ENCODE measurements around the gene NEU3.
A peak's percentile ranks its signal among the peaks of the same experiment; 100 is the strongest.
"Not testable (repeated sequence)": the region's sequence is repeated elsewhere in the genome, so short reads cannot be mapped to it uniquely, and the experiment has no call there.

Gene NEU3
- long read RNA-seq, donor 1, partial matches to known transcripts: 0 of 1 reads
- long read RNA-seq, donor 1, other reads (novel, unspliced or antisense): 0 of 1 reads
- long read RNA-seq, donor 2: 0 reads
- long read RNA-seq, donor 3, partial matches to known transcripts: 0 of 1 reads
- long read RNA-seq, donor 3, other reads (novel, unspliced or antisense): 0 of 1 reads
- long read RNA-seq, donor 4: 0 reads
- long read RNA-seq, donor 5, full-length matches to known transcripts: 4 of 4 reads
- long read RNA-seq, donor 5, partial matches to known transcripts: 0 of 4 reads
- long read RNA-seq, donor 5, other reads (novel, unspliced or antisense): 0 of 4 reads
- long read RNA-seq, donor 6, full-length matches to known transcripts: 3 of 3 reads
- long read RNA-seq, donor 6, partial matches to known transcripts: 0 of 3 reads
- long read RNA-seq, donor 6, other reads (novel, unspliced or antisense): 0 of 3 reads
- long read RNA-seq, donor 7, full-length matches to known transcripts: 7 of 7 reads
- long read RNA-seq, donor 7, partial matches to known transcripts: 0 of 7 reads
- long read RNA-seq, donor 7, other reads (novel, unspliced or antisense): 0 of 7 reads
- long read RNA-seq, donor 8, full-length matches to known transcripts: 1 of 1 reads
- long read RNA-seq, donor 8, partial matches to known transcripts: 0 of 1 reads
- long read RNA-seq, donor 8, other reads (novel, unspliced or antisense): 0 of 1 reads

GRCh38 chr11:74988541-74989259 is at the start of gene NEU3:
Gene NEU3 (plus strand): TSS chr11:74988933. CDS start chr11:74989061, 128 bp downstream.
- peak; percentile 74 for DNase-seq

GRCh38 chr11:74941492-74941891 is 47.2 kb upstream of the NEU3 start:
- no peak for DNase-seq

- no peak for DNase-seq
Observed at GRCh38 chr11:74942073-74942759, 46.5 kb upstream of the NEU3 start.

GRCh38 chr11:74948546-74948897 is 40.2 kb upstream of the NEU3 start:
- no peak for DNase-seq

GRCh38 chr11:74948898-74949752 is 39.6 kb upstream of the NEU3 start, which contains the start of the genes SPCS2 and XRRA1:
Gene SPCS2 (plus strand): TSS chr11:74949266. CDS start chr11:74949286, 20 bp downstream.
Gene XRRA1 (minus strand): TSS chr11:74949091. CDS start chr11:74940878, 8,213 bp downstream.
- peak; percentile 88 for DNase-seq

GRCh38 chr11:74949753-74950137 is 39.0 kb upstream of the NEU3 start:
- no peak for DNase-seq

- no peak for DNase-seq
Observed at GRCh38 chr11:74950374-74950969, 38.3 kb upstream of the NEU3 start.

GRCh38 chr11:74951226-74951625 is 37.5 kb upstream of the NEU3 start:
- DNase-seq: no peak

GRCh38 chr11:74952752-74953151 is 36.0 kb upstream of the NEU3 start:
- no peak for DNase-seq

GRCh38 chr11:74953451-74953850 is 35.3 kb upstream of the NEU3 start:
- DNase-seq: no peak

- DNase-seq: no peak
Observed at GRCh38 chr11:74954199-74954598, 34.5 kb upstream of the NEU3 start.

- no peak for DNase-seq
Observed at GRCh38 chr11:74956397-74957015, 32.2 kb upstream of the NEU3 start.

- DNase-seq: no peak
Observed at GRCh38 chr11:74957937-74958629, 30.6 kb upstream of the NEU3 start.

GRCh38 chr11:74960128-74960527 is 28.6 kb upstream of the NEU3 start:
- DNase-seq: not testable (repeated sequence)

- no peak for DNase-seq
Observed at GRCh38 chr11:74966651-74967050, 22.1 kb upstream of the NEU3 start.

GRCh38 chr11:74970852-74971395 is 17.8 kb upstream of the NEU3 start:
- DNase-seq: no peak

GRCh38 chr11:74971424-74971823 is 17.3 kb upstream of the NEU3 start:
- DNase-seq: no peak

- DNase-seq: no peak
Observed at GRCh38 chr11:74978041-74978440, 10.7 kb upstream of the NEU3 start.

GRCh38 chr11:74980634-74981033 is 8.1 kb upstream of the NEU3 start:
- no peak for DNase-seq
